Lower leg skin (tissue), 4 donors: Measurements from ENCODE around the gene GH1. TPM values are rescaled to one million over a fixed set of nuclear protein-coding genes. Genes with fewer than 3 reads are reported as not detected.

ENCODE experiments used
- DNase-seq, 2 donors: peaks; one replicate each; pipeline ENCODE4 v3.0.0-alpha.2; 2019; ENCODE audit warnings: low spot score in 2 of 2
- H3K4me3 ChIP-seq: fragments of 200-600 bp; sonication (generic); 2 replicates; pipeline ENCODE4 v1.5.1; 2017; ENCODE audit warnings: mild to moderate bottlenecking, low read depth; ENCODE audit not compliant: poor library complexity, severe bottlenecking
- POLR2A ChIP-seq, 2 donors: fragments of 450-650 bp; IDR thresholded peaks; one replicate each; pipeline ENCODE4 v1.6.1; 2016 to 2017; ENCODE audit warnings: antibody characterized with exemption in 2 of 2, mild to moderate bottlenecking in 1 of 2, moderate library complexity in 1 of 2
- WGBS, 2 donors: methylation state at CpG; one replicate each; pipeline ENCODE4 v1.1.5; 2018; 5-methylcytosine and 5-hydroxymethylcytosine counted together
- intact Hi-C: fragments of 100-400 bp; cut with DNase I; formaldehyde crosslinking; loops from one replicate; pipeline ENCODE4 v1.15.0; 2023; ENCODE audit warnings: low total_unique reads
- total RNA-seq, 4 donors: library from RNA; depleted of rRNA; stranded (reverse); fragments of >200 nt; gene quantifications; one replicate each; pipeline ENCODE4 v1.1.0, GENCODE V29; 2016
- TF ChIP-seq, protein P1 (sequence below), 3 donors: fragments of 450-650 bp; IDR thresholded peaks; one replicate each; pipeline ENCODE4 v1.5.1; 2016; ENCODE audit warnings: antibody characterized with exemption in 3 of 3, mild to moderate bottlenecking in 3 of 3, moderate library complexity in 2 of 3

GH1 gene
- total RNA-seq, 4 donors from 2014 or later = not detected

- TF ChIP-seq, protein P1, sequence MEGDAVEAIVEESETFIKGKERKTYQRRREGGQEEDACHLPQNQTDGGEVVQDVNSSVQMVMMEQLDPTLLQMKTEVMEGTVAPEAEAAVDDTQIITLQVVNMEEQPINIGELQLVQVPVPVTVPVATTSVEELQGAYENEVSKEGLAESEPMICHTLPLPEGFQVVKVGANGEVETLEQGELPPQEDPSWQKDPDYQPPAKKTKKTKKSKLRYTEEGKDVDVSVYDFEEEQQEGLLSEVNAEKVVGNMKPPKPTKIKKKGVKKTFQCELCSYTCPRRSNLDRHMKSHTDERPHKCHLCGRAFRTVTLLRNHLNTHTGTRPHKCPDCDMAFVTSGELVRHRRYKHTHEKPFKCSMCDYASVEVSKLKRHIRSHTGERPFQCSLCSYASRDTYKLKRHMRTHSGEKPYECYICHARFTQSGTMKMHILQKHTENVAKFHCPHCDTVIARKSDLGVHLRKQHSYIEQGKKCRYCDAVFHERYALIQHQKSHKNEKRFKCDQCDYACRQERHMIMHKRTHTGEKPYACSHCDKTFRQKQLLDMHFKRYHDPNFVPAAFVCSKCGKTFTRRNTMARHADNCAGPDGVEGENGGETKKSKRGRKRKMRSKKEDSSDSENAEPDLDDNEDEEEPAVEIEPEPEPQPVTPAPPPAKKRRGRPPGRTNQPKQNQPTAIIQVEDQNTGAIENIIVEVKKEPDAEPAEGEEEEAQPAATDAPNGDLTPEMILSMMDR (IDR thresholded peaks at IDR 0.05) = no peak
- TF ChIP-seq POLR2A (IDR thresholded peaks at IDR 0.05) = no peak
- peak in 1 of 2 donors; percentile 34 for DNase-seq
- H3K4me3 ChIP-seq = no peak overlapping the region
- intact Hi-C loops = no loop called here
- WGBS, 2 donors = 38 to 39% methylated on average over 16 to 23 of the region's 24 CpGs
These were observed 11.5 kb upstream of the GH1 start for GRCh38 chr17:63929860-63930766.

DNA sequence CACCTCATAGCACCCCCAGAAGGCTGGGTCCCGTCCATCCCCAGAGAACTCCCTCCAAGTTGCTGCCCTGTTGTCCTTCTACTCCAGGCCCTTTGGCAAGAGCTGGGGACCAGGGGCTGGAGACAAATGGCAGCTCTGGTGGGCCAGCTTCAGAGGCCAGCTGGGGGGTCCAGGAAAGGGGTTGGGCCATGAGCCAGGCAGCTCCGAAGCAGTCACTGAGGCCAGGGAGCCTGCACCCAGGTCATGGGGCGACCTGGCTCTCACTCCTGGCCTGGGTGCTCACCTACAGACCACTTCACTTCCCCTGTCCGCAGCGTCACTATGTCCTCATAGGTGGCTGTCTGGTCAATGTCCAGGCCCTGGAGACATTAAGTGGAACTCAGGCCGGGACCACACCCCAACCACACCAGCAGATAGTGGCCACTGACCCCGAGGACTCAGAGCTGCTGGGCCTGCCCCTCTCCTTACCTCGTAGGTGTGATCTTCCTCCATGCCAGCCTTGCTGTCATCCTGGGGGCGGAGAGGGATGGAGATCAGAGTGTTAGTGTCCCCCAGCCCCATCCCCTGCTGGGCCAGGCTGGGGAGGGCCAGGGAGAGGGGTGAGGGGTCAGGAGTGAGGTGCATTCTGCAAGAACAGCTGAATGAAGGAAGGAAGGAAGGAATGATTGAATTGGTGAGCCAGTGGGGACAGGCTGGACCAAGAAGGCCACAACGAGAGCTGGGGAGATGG lies 10.5 kb upstream of the GH1 start:
- no peak overlapping the region for H3K4me3 ChIP-seq
- no peak for TF ChIP-seq POLR2A (IDR thresholded peaks at IDR 0.05)
- TF ChIP-seq, protein P1 (IDR thresholded peaks at IDR 0.05) = no peak
- DNase-seq = no peak
- intact Hi-C loops = no loop called here
- 91 to 97% methylated on average over 10 of the region's 10 CpGs for WGBS, 2 donors

DNA sequence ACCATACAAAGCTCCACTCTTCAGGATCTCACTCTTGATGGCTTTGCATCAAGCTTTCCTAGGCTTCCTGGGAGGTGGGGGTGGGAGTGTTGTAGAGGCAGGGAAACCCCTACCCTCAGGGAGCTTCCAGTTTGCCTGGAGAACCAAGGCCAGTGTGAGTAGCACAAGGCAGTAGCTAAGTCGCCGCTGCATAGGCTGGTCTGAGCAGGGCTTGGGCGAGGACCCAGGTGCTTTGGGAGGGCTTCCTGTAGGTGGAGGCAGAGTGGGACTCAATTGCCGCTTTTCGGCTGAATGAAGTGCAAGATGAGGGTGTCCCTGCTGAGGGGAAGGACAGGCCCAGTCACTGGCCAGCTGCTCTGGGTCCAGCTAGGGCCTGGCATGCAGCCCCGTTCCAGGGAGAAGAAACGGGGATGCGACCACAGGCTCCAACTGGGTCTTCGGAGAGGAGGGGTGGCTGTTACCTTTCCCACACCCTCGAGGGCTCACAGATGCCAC lies 9.6 kb upstream of the GH1 start:
- 92 to 96% methylated on average over 10 of the region's 10 CpGs for WGBS, 2 donors
- intact Hi-C loops = no loop called here
- no peak overlapping the region for H3K4me3 ChIP-seq
- no peak for DNase-seq
- TF ChIP-seq POLR2A (IDR thresholded peaks at IDR 0.05) = no peak
- TF ChIP-seq, protein P1 (IDR thresholded peaks at IDR 0.05) = no peak

GRCh38 chr17:63927464-63928171 lies 9.0 kb upstream of the GH1 start:
- 74% methylated on average over 8 of the region's 8 CpGs for WGBS, 2 donors
- intact Hi-C loops = no loop called here
- no peak overlapping the region for H3K4me3 ChIP-seq
- no peak for TF ChIP-seq POLR2A (IDR thresholded peaks at IDR 0.05)
- TF ChIP-seq, protein P1 (IDR thresholded peaks at IDR 0.05) = no peak
- no peak for DNase-seq

DNA sequence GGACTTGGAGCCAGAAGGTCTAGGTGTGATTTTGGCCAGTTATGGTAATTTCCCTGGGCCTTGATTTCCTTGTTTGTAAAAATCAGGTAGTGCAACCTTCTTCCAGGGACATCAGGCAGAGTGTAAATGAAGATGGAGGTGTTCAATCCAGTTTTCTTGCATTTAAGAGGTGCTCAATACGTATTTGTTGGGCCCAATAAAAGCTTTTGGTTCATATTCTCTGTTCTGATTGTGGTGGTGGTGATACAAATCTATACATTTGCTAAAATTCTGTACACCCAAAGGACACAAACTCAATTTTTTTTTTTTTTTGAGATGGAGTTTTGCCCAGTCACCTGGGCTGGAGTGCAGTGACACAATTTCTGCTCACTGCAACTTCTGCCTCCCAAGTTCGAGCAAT lies 7.5 kb upstream of the GH1 start:
- H3K4me3 ChIP-seq = no peak overlapping the region
- intact Hi-C loops = no loop called here
- 98% methylated on average over 2 of the region's 2 CpGs for WGBS, 2 donors
- TF ChIP-seq, protein P1 (IDR thresholded peaks at IDR 0.05) = no peak
- TF ChIP-seq POLR2A (IDR thresholded peaks at IDR 0.05) = no peak
- DNase-seq = no peak
